ENCODE results near the gene PUS1. TPM values are rescaled to one million over a fixed set of nuclear protein-coding genes. Genes with fewer than 3 reads are reported as not detected.
"Not testable (repeated sequence)": the region's sequence is repeated elsewhere in the genome, so short reads cannot be mapped to it uniquely, and the experiment has no call there.

PUS1 gene
- total RNA-seq, 1 donor from 2014 or later, result 71.2 TPM

DNA sequence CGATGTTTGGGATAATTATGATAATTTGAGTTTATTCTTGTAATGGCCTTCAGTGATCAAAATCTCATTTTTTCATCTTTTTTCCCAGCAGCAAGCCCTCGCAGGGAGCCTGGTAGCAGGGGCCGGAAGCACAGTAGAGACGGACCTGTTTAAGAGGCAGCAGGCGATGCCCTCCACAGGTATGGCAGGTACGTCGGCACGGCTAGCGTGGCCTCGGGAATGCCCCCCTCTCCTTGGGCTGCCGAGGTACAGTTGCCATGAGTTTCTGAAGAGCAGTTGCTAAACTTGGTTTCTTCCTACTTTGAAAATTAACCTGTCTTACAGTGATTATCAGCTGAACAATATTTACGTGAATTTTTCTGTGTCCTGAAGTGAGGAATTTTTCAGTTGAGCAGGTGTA is 50.5 kb downstream of the PUS1 start:
- Mint-ChIP-seq H3K36me3 (ENCODE audit: low read depth) (peaks cover 51% of the 10 kb centered on the region), H3K4me3 (ENCODE audit: low read depth) (no peak overlapping the region), H3K4me1 (ENCODE audit: low read depth) (no peaks in the 10 kb centered on the region), H3K9me3 (no peaks in the 10 kb centered on the region), H3K27ac (no peak overlapping the region), H3K27me3 (ENCODE audit: low read depth) (no peaks in the 10 kb centered on the region)
- no peak for DNase-seq (ENCODE audit: low spot score)
- intact Hi-C loops (cut with micrococcal nuclease), result no loop called here

DNA sequence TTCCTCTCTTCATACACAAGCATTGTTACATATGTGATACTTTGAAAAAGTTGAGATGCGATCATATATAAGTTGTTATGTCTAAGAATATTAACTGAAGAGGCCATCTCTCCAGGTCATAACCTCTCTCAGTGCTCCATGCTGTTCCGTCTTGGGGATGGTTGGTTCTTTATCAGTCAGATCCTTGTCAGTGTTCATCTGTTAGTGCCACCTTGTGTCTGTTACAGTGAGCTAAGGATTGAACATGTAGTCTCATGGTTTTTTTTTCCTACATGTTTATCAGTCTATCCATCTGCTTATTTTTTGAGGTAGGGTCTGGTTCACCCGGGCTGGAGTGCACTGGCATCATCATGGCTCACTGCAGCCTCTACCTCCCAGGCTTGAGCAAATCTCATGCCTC is 51.2 kb downstream of the PUS1 start:
- no peaks in the 10 kb centered on the region for H3K9me3 Mint-ChIP-seq
- peaks cover 57% of the 10 kb centered on the region for H3K36me3 Mint-ChIP-seq (ENCODE audit: low read depth)
- H3K4me3 Mint-ChIP-seq (ENCODE audit: low read depth), result no peak overlapping the region
- no peak overlapping the region for H3K27ac Mint-ChIP-seq
- DNase-seq (ENCODE audit: low spot score), result no peak
- no peaks in the 10 kb centered on the region for H3K4me1 Mint-ChIP-seq (ENCODE audit: low read depth)
- intact Hi-C loops (cut with micrococcal nuclease), result no loop called here
- no peaks in the 10 kb centered on the region for H3K27me3 Mint-ChIP-seq (ENCODE audit: low read depth)

DNA sequence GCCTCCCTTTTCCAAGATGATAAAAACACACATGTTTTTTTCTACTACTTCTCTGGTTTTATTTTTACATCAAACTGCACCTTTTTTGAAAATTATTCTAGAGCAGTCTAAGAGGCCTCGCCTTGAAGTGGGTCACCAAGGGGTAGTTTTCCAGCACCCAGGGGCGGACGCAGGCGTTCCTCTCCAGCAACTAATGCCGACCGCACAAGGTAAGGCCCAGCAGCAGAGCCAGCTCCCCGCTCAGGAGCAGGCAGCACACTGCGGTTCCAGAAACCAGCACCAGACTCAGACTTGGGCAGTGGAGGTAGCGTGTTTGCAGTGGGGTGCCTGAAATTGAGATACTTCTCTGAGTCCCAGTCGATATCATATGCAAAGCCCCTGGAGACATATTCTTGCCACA is 52.3 kb downstream of the PUS1 start:
- H3K4me1 Mint-ChIP-seq (ENCODE audit: low read depth), result no peaks in the 10 kb centered on the region
- no peaks in the 10 kb centered on the region for H3K9me3 Mint-ChIP-seq
- no peaks in the 10 kb centered on the region for H3K27me3 Mint-ChIP-seq (ENCODE audit: low read depth)
- intact Hi-C loops (cut with micrococcal nuclease), result no loop called here
- DNase-seq (ENCODE audit: low spot score), result no peak
- no peak overlapping the region for H3K27ac Mint-ChIP-seq
- peaks cover 57% of the 10 kb centered on the region for H3K36me3 Mint-ChIP-seq (ENCODE audit: low read depth)
- H3K4me3 Mint-ChIP-seq (ENCODE audit: low read depth), result no peak overlapping the region

DNA sequence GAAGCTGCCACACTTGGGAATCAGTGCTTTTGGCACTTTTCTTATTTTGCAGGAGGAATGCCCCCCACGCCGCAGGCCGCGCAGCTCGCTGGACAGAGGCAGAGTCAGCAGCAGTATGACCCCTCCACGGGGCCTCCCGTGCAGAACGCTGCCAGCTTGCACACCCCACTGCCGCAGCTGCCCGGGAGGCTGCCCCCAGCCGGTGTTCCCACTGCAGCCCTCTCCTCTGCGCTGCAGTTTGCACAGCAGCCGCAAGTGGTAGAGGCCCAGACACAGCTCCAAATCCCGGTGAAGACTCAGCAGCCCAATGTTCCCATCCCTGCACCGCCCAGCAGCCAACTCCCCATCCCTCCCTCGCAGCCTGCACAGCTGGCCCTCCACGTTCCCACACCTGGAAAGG is 53.0 kb downstream of the PUS1 start:
- H3K27me3 Mint-ChIP-seq (ENCODE audit: low read depth), result no peaks in the 10 kb centered on the region
- H3K9me3 Mint-ChIP-seq, result no peaks in the 10 kb centered on the region
- no peak for DNase-seq (ENCODE audit: low spot score)
- H3K36me3 Mint-ChIP-seq (ENCODE audit: low read depth), result peaks cover 64% of the 10 kb centered on the region
- no peak overlapping the region for H3K4me3 Mint-ChIP-seq (ENCODE audit: low read depth)
- H3K27ac Mint-ChIP-seq, result no peak overlapping the region
- intact Hi-C loops (cut with micrococcal nuclease), result no loop called here
- no peaks in the 10 kb centered on the region for H3K4me1 Mint-ChIP-seq (ENCODE audit: low read depth)

- Mint-ChIP-seq H3K4me3 (ENCODE audit: low read depth) (no peak overlapping the region), H3K27ac (no peak overlapping the region), H3K36me3 (ENCODE audit: low read depth) (peaks cover 67% of the 10 kb centered on the region), H3K9me3 (no peaks in the 10 kb centered on the region), H3K27me3 (ENCODE audit: low read depth) (no peaks in the 10 kb centered on the region), H3K4me1 (ENCODE audit: low read depth) (no peaks in the 10 kb centered on the region)
- intact Hi-C loops (cut with micrococcal nuclease), result no loop called here
- no peak for DNase-seq (ENCODE audit: low spot score)
These were observed 54.0 kb downstream of the PUS1 start for GRCh38 chr12:131983026-131983425.

GRCh38 chr12:131983554-131983953 is 54.5 kb downstream of the PUS1 start:
- Mint-ChIP-seq H3K36me3 (ENCODE audit: low read depth) (peaks cover 69% of the 10 kb centered on the region), H3K9me3 (no peaks in the 10 kb centered on the region), H3K4me1 (ENCODE audit: low read depth) (no peaks in the 10 kb centered on the region), H3K4me3 (ENCODE audit: low read depth) (no peak overlapping the region), H3K27ac (no peak overlapping the region), H3K27me3 (ENCODE audit: low read depth) (no peaks in the 10 kb centered on the region)
- DNase-seq (ENCODE audit: low spot score), result no peak
- intact Hi-C loops (cut with micrococcal nuclease), result no loop called here

- Mint-ChIP-seq H3K4me1 (ENCODE audit: low read depth) (no peaks in the 10 kb centered on the region), H3K9me3 (no peaks in the 10 kb centered on the region), H3K36me3 (ENCODE audit: low read depth) (peaks cover 73% of the 10 kb centered on the region), H3K4me3 (ENCODE audit: low read depth) (no peak overlapping the region), H3K27me3 (ENCODE audit: low read depth) (no peaks in the 10 kb centered on the region), H3K27ac (no peak overlapping the region)
- no peak for DNase-seq (ENCODE audit: low spot score)
- intact Hi-C loops (cut with micrococcal nuclease), result no loop called here
These were observed 55.3 kb downstream of the PUS1 start for GRCh38 chr12:131984334-131984733.

GRCh38 chr12:131985510-131985875 is 56.4 kb downstream of the PUS1 start:
- peaks cover 72% of the 10 kb centered on the region for H3K36me3 Mint-ChIP-seq (ENCODE audit: low read depth)
- intact Hi-C loops (cut with micrococcal nuclease); H3K27me3 Mint-ChIP-seq (ENCODE audit: low read depth); H3K27ac Mint-ChIP-seq; H3K4me1 Mint-ChIP-seq (ENCODE audit: low read depth); DNase-seq (ENCODE audit: low spot score); H3K9me3 Mint-ChIP-seq; H3K4me3 Mint-ChIP-seq (ENCODE audit: low read depth): not testable (repeated sequence)

- no peak overlapping the region for H3K27ac Mint-ChIP-seq
- no peaks in the 10 kb centered on the region for H3K4me1 Mint-ChIP-seq (ENCODE audit: low read depth)
- H3K4me3 Mint-ChIP-seq (ENCODE audit: low read depth), result no peak overlapping the region
- intact Hi-C loops (cut with micrococcal nuclease), result no loop called here
- peaks cover 75% of the 10 kb centered on the region for H3K36me3 Mint-ChIP-seq (ENCODE audit: low read depth)
- no peaks in the 10 kb centered on the region for H3K9me3 Mint-ChIP-seq
- DNase-seq (ENCODE audit: low spot score), result no peak
- no peaks in the 10 kb centered on the region for H3K27me3 Mint-ChIP-seq (ENCODE audit: low read depth)
These were observed 57.3 kb downstream of the PUS1 start for GRCh38 chr12:131986361-131986760.

DNA sequence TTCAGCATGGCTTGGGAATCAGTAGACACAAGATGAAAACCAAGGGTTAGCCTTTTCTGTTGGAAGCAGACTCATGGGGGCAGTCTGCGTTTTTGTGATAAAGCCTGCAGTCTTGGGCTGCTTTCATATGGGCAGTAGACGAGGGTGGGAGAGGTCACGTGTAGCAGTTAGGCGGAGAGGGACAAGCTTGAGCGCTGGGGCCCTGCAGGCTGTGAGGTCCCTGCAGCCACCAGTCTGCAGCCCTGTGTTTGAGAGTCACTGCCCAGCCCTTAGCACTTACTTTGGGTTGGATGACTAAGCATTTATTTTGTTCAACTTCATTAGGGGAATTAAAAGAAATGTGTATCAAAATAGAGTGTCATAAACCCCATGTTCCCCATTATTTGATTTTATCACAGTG is 57.8 kb downstream of the PUS1 start:
- intact Hi-C loops (cut with micrococcal nuclease), result no loop called here
- DNase-seq (ENCODE audit: low spot score), result no peak
- no peak overlapping the region for H3K4me3 Mint-ChIP-seq (ENCODE audit: low read depth)
- H3K4me1 Mint-ChIP-seq (ENCODE audit: low read depth), result no peaks in the 10 kb centered on the region
- no peaks in the 10 kb centered on the region for H3K9me3 Mint-ChIP-seq
- no peak overlapping the region for H3K27ac Mint-ChIP-seq
- H3K27me3 Mint-ChIP-seq (ENCODE audit: low read depth), result no peaks in the 10 kb centered on the region
- H3K36me3 Mint-ChIP-seq (ENCODE audit: low read depth), result peaks cover 72% of the 10 kb centered on the region

DNA sequence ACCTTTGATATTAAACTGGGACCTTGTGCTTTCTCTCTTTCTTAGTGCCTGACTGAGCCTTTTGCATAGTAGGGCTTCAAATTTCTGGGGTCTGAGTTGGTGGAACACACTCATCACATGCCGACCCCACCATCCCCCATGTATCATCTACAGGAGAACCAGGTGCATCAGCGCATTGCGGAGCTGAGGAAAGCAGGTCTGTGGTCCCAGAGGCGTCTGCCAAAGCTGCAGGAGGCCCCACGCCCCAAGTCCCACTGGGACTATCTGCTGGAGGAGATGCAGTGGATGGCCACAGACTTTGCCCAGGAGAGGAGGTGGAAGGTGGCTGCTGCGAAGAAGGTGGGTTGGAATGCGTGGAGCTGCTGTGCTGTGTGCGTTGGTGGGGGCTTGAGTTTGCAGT is 58.5 kb downstream of the PUS1 start:
- no peak overlapping the region for H3K27ac Mint-ChIP-seq
- no peak overlapping the region for H3K4me3 Mint-ChIP-seq (ENCODE audit: low read depth)
- peaks cover 74% of the 10 kb centered on the region for H3K36me3 Mint-ChIP-seq (ENCODE audit: low read depth)
- DNase-seq (ENCODE audit: low spot score), result no peak
- H3K9me3 Mint-ChIP-seq, result no peaks in the 10 kb centered on the region
- intact Hi-C loops (cut with micrococcal nuclease), result no loop called here
- H3K27me3 Mint-ChIP-seq (ENCODE audit: low read depth), result no peaks in the 10 kb centered on the region
- no peaks in the 10 kb centered on the region for H3K4me1 Mint-ChIP-seq (ENCODE audit: low read depth)

- no peak overlapping the region for H3K27ac Mint-ChIP-seq
- no peaks in the 10 kb centered on the region for H3K9me3 Mint-ChIP-seq
- no peaks in the 10 kb centered on the region for H3K27me3 Mint-ChIP-seq (ENCODE audit: low read depth)
- H3K36me3 Mint-ChIP-seq (ENCODE audit: low read depth), result peaks cover 75% of the 10 kb centered on the region
- H3K4me1 Mint-ChIP-seq (ENCODE audit: low read depth), result no peaks in the 10 kb centered on the region
- H3K4me3 Mint-ChIP-seq (ENCODE audit: low read depth), result no peak overlapping the region
- DNase-seq (ENCODE audit: low spot score), result no peak
- intact Hi-C loops (cut with micrococcal nuclease), result no loop called here
These were observed 59.1 kb downstream of the PUS1 start for GRCh38 chr12:131988054-131988796.

DNA sequence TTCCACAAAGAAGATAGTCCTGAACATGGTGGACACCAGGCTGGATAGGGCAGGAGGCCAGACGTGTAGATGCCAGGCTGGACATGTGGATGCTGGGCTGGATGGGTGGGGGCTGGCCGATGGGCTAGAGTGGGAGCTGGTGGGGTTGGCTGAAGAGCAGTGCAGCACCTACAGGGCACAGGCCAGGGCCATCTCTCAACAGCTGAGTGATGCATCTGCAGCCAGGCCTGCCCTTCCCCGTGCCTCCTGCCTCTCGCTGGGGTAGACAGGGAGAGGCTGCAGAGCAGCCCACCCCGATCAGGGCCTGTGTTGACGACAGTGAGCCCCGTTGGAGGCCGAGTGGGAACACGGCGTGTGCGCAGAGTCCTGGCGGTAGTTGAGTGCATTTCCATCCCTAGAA is 59.9 kb downstream of the PUS1 start:
- no peak for DNase-seq (ENCODE audit: low spot score)
- Mint-ChIP-seq H3K4me1 (ENCODE audit: low read depth) (no peaks in the 10 kb centered on the region), H3K36me3 (ENCODE audit: low read depth) (peaks cover 78% of the 10 kb centered on the region), H3K27me3 (ENCODE audit: low read depth) (no peaks in the 10 kb centered on the region), H3K9me3 (no peaks in the 10 kb centered on the region), H3K27ac (no peak overlapping the region), H3K4me3 (ENCODE audit: low read depth) (no peak overlapping the region)
- intact Hi-C loops (cut with micrococcal nuclease), result no loop called here
